ENCODE data around the gene SNRK. TPM values are rescaled to one million over a fixed set of nuclear protein-coding genes. Genes with fewer than 3 reads are reported as not detected.
A peak's percentile ranks its signal among the peaks of the same experiment; 100 is the strongest.

Gene SNRK
- total and polyA plus RNA-seq, 10 donors = 12.0 to 121 (median 99.2) TPM

DNA sequence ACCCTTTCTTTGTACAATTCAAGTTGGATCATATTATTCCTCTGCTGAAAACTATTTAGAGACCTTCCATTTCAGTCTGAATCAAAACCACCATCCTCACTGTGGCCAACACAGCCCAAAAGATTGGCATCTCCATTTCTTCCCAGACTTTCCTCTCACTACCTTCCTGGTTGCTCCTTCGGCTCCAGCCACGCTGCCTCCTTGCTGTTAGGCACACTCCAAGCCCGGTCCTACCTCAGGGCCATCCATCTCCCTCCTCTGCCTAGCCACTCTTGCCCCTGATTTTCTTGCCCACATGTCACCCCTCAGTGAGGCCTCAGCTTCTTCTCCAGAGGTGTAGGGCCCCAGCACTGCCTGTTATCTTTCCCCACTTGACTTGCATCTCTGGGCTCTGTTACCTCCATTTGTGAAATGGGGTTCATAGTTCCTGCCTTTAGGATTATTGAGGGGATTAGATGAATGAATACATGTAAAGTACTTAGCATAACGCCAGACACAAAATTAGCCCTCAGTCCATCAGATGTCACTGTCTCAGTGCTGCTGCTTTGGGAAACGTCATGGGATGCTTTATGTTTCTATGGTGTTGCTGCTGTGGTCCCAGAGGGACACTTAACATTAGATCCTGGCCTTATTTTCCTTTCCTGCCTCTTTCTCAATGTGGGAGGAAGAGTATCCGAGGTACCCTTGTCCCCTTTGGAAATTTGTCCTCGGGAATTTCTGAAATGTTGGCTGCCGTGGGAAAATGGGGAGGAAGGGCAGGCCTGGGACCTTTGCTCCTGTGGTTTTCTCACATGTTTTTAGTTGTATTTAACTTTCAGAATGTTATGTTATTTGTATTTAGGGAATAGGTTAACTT, 31.3 kb downstream of the SNRK start:
- Histone ChIP-seq H3K36me3 (peaks cover 0 to 28% (median under 1%) of the 10 kb centered on the region in 6 donors), H3K4me3 (no peak overlapping the region), H3K27ac (peak overlapping the region in 7 of 8 donors; percentile 13 to 77 (median 46)), H3K27me3 (replicated peaks in 1 of 7) (no peaks in the 10 kb centered on the region), H3K4me1 (peaks cover 0 to 93% (median 68%) of the 10 kb centered on the region in 6 donors), H3K9me3 (no peaks in the 10 kb centered on the region)
- intact Hi-C loops (cut with DNase I; ENCODE audit: low total_unique reads) = no loop called here
- DNase-seq = no peak
- 62 to 75% (median 70%) methylated on average over 8 of the region's 8 CpGs for WGBS, 5 donors
- TF ChIP-seq POLR2AphosphoS5 (IDR thresholded peaks at IDR 0.05) (peak in 2 of 3 donors; percentile 33 to 34), CTCF (IDR thresholded peaks at IDR 0.05 in 8 of 11, conservative IDR thresholded peaks at IDR 0.05 in 3 of 11) (no peak), POLR2A (IDR thresholded peaks at IDR 0.05) (no peak)

GRCh38 chr3:43319376-43319775, 33.0 kb downstream of the SNRK start:
- Histone ChIP-seq H3K27ac (peak overlapping the region in 2 of 8 donors; percentile 26 to 77), H3K4me3 (no peak overlapping the region), H3K9me3 (peaks cover 0 to 9% (median 3%) of the 10 kb centered on the region in 8 donors), H3K4me1 (peaks cover 8 to 88% (median 75%) of the 10 kb centered on the region in 6 donors), H3K27me3 (replicated peaks in 1 of 7) (no peaks in the 10 kb centered on the region), H3K36me3 (peaks cover 0 to 21% (median 0%) of the 10 kb centered on the region in 6 donors)
- no peak for DNase-seq
- TF ChIP-seq POLR2AphosphoS5 (IDR thresholded peaks at IDR 0.05) (no peak), CTCF (IDR thresholded peaks at IDR 0.05 in 8 of 11, conservative IDR thresholded peaks at IDR 0.05 in 3 of 11) (no peak), POLR2A (IDR thresholded peaks at IDR 0.05) (no peak)
- WGBS, 5 donors = 85 to 91% (median 89%) methylated on average over 6 of the region's 6 CpGs
- intact Hi-C loops (cut with DNase I; ENCODE audit: low total_unique reads) = no loop called here

DNA sequence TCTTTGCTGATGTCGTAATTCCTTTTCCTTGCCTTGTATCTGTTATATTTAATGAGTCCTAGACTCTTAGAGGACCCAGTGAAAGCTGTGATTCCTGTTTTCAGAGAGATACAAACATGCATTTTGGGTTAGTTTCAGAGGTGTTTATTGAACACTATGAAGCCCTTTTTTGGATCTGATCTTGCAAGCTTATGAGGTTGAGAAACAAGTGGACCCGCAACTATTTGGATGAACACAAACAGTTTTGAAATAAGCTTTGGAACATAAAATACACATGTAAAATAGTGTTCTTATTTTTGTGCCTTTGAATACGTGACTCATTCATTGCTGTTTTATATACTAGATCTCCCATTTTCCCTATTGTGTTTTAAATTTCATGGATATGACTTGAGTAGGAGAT, 33.5 kb downstream of the SNRK start:
- TF ChIP-seq CTCF (IDR thresholded peaks at IDR 0.05 in 8 of 11, conservative IDR thresholded peaks at IDR 0.05 in 3 of 11) (no peak), POLR2AphosphoS5 (IDR thresholded peaks at IDR 0.05) (no peak), POLR2A (IDR thresholded peaks at IDR 0.05) (no peak)
- peaks cover 0 to 9% (median 3%) of the 10 kb centered on the region in 8 donors for H3K9me3 ChIP-seq
- WGBS, 5 donors = 73 to 93% (median 83%) methylated on average over 3 of the region's 3 CpGs

GRCh38 chr3:43320288-43320687, 33.9 kb downstream of the SNRK start:
- DNase-seq = no peak
- H3K27me3 ChIP-seq (replicated peaks in 1 of 7) = no peaks in the 10 kb centered on the region
- H3K27ac ChIP-seq = peak overlapping the region in 2 of 8 donors; percentile 6 to 7
- H3K4me1 ChIP-seq = peaks cover 17 to 88% (median 77%) of the 10 kb centered on the region in 6 donors
- H3K36me3 ChIP-seq = peaks cover 0 to 21% (median 0%) of the 10 kb centered on the region in 6 donors
- intact Hi-C loops (cut with DNase I; ENCODE audit: low total_unique reads) = no loop called here
- H3K9me3 ChIP-seq = peaks cover 0 to 9% (median 3%) of the 10 kb centered on the region in 8 donors
- H3K4me3 ChIP-seq = no peak overlapping the region
- WGBS, 5 donors = 89 to 92% (median 89%) methylated on average over 5 of the region's 5 CpGs
- TF ChIP-seq POLR2AphosphoS5 (IDR thresholded peaks at IDR 0.05) = no peak
- no peak for TF ChIP-seq CTCF (IDR thresholded peaks at IDR 0.05 in 8 of 11, conservative IDR thresholded peaks at IDR 0.05 in 3 of 11)
- no peak for TF ChIP-seq POLR2A (IDR thresholded peaks at IDR 0.05)

More for the DNA sequence above, 33.5 kb downstream of the SNRK start:
- H3K4me1 ChIP-seq = peaks cover 12 to 88% (median 76%) of the 10 kb centered on the region in 6 donors
- H3K36me3 ChIP-seq = peaks cover 0 to 21% (median 0%) of the 10 kb centered on the region in 6 donors
- H3K4me3 ChIP-seq = no peak overlapping the region
- peak overlapping the region in 3 of 8 donors; percentile 7 to 77 (median 26) for H3K27ac ChIP-seq
- DNase-seq = no peak
- intact Hi-C loops (cut with DNase I; ENCODE audit: low total_unique reads) = no loop called here
- no peaks in the 10 kb centered on the region for H3K27me3 ChIP-seq (replicated peaks in 1 of 7)
